Activated CD8-positive, alpha-beta T cell treated with anti-CD3 and anti-CD28 coated beads, Interleukin-2, amount 10 ng/mL, durations not matched to agents 7 days and 5 days (primary cell): ENCODE results near the gene FIS1. TPM values are rescaled to one million over a fixed set of nuclear protein-coding genes. Genes with fewer than 3 reads are reported as not detected.
"Not testable (repeated sequence)": the region's sequence is repeated elsewhere in the genome, so short reads cannot be mapped to it uniquely, and the experiment has no call there.

Experiments used
- ATAC-seq: fragments of 150-1000 bp; cut with Tn5 transposase; one replicate; pipeline ENCODE4 v1.10.0; 2021; ENCODE audit warnings: moderate library complexity
- CTCF ChIA-PET: fragments of 350-600 bp; sonication (Branson Sonifier 250); formaldehyde crosslinking; loops from one replicate; lab custom pipeline; 2021; ENCODE audit warnings: antibody characterized with exemption; lab: Charles Lee
- POLR2A ChIA-PET: fragments of 350-600 bp; sonication (Branson Sonifier 250); formaldehyde crosslinking; loops from one replicate; lab custom pipeline; 2021; ENCODE audit warnings: antibody characterized with exemption; lab: Charles Lee
- DNase-seq: peaks from one replicate; pipeline ENCODE4 v3.0.0-alpha.2; 2020
- H3K27ac Mint-ChIP-seq: one replicate; pipeline ENCODE4 v1.8.0; 2021; ENCODE audit warnings: mild to moderate bottlenecking, mixed read lengths
- H3K27me3 Mint-ChIP-seq: one replicate; pipeline ENCODE4 v1.8.0; 2021; ENCODE audit warnings: low read depth, mixed read lengths
- H3K36me3 Mint-ChIP-seq: one replicate; pipeline ENCODE4 v1.8.0; 2021; ENCODE audit warnings: low read depth, mixed read lengths
- H3K4me1 Mint-ChIP-seq: one replicate; pipeline ENCODE4 v1.8.0; 2021; ENCODE audit warnings: low read depth, mixed read lengths
- H3K4me3 Mint-ChIP-seq: one replicate; pipeline ENCODE4 v1.8.0; 2021; ENCODE audit warnings: mild to moderate bottlenecking, mixed read lengths
- H3K9me3 Mint-ChIP-seq: one replicate; pipeline ENCODE4 v1.8.0; 2022; ENCODE audit warnings: mixed read lengths; ENCODE audit not compliant: insufficient read depth
- total RNA-seq, 2 experiments: library from RNA; stranded (reverse); gene quantifications; one replicate each; pipeline ENCODE4 v1.2.3, GENCODE V29; 2021

Gene FIS1
- total RNA-seq = 100 to 1,000 TPM; 103 to 108 TPM

GRCh38 chr7:101244375-101245146 is at the start of gene FIS1:
FIS1 (minus strand) TSS chr7:101245081; CDS start chr7:101245004, 77 bp downstream.
- peak within 1 kb of the TSS; percentile 93 for H3K4me3 Mint-ChIP-seq
- ATAC-seq (peak; percentile 96), DNase-seq (peak; percentile 95)
- POLR2A ChIA-PET = interaction anchor here (0.9 to 2.5 kb wide), 6 partner anchors 7 to 80 kb away, joined by 3 to 20 read pairs (median 4); partner anchors contain the start of genes IFT22, PLOD3 and ZNHIT1
- CTCF ChIA-PET = interaction anchor here (1.0 to 4.6 kb wide), 14 partner anchors 9 to 355 kb away, joined by 3 to 64 read pairs (median 6); partner anchors contain the start of genes ACHE, PLOD3, UFSP1 and ZNHIT1
- H3K4me1 Mint-ChIP-seq = peaks cover 33% of the 10 kb centered on the region
- peaks cover 30% of the 10 kb centered on the region for H3K36me3 Mint-ChIP-seq
- peak within 1 kb of the TSS; percentile 97 for H3K27ac Mint-ChIP-seq
- H3K9me3 Mint-ChIP-seq = no peaks in the 10 kb centered on the region
- H3K27me3 Mint-ChIP-seq = no peaks in the 10 kb centered on the region

DNA sequence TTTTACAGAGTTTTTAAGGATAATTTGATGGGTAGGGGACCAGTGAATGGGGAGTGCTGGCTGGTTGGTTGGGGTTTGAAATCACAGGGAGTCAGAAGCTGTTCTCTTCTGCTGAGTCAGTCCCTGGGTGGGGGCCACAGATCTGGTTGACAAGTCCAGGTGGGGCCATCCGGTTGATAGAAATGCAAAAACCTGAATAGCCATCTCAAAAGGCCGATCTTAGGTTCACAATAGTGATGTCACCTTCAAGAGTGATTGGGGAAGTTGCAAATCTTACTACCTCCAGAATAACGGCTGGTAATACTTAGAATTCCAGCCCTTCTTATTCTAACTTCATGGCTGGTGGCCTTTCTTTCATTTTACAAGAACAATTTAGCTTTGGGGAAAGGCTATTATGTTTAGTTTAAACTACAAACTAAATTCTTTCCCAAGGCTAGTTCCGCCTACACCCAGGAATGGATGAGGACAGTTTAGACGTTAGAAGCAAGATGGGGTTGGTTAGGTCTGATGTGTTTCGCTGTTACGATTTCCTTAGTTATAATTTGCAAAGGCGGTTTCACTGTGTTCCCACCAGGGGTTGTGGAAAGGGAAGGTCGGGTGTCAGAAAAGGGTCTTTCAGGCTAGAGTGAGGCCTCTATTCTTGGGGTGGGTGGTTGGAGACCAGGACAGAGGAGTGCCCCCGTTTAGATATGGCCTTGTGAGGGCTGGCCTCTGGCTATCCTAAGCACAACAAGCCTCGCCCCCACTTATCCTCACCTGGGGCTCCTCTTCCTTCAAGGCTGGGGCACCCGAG is 49.4 kb upstream of the FIS1 start:
- no peak for ATAC-seq
- Mint-ChIP-seq H3K36me3 (no peaks in the 10 kb centered on the region), H3K4me1 (peaks cover 8% of the 10 kb centered on the region), H3K27ac (no peak overlapping the region), H3K9me3 (no peaks in the 10 kb centered on the region), H3K27me3 (peaks cover 22% of the 10 kb centered on the region), H3K4me3 (no peak overlapping the region)
- DNase-seq = no peak
- ChIA-PET CTCF (interaction anchor here (5.5 kb wide), 1 partner anchor 13 kb away, joined by 48 read pairs; no protein-coding TSS in a partner anchor), POLR2A (no interaction called here)

DNA sequence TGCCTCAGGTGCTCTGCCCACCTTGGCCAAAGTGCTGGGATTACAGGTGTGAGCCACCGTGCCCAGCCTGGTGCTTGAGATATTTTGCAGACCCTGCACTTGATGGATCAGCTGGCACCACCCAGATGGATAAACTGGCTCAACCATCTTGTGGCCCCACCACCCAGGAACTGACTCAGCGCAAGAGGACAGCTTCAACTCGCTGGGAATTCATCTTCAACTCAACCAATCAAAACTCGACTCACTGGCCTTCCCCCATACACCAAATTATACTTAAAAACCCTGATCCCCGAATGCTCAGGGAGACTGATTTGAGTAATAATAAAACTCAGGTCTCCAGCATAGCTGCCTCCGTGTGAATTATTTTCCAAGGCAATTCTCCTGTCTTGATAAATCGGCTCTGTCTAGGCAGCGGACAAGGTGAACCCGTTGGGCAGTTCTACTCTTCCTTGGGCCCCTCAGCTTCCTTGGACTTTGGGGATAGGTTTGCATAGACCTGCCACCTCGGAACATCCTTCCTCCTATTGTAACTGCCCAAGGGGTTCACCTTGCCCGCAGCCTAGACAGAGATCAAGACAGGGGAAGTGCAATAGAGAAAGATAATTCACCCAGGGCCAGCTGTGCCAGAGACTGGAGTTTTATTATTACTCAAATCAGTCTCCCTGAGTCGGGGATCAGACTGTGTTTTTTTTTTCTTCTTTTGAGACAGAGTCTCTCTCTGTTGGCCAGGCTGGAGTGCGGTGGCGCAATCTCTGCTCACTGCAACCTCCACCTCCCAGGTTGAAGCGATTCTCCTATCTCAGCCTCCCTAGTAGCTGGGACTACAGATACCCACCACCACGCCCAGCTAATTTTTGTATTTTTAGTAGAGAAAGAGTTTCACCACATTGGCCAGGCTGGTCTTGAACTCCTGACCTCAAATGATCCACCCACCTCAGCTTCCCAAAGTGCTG is 48.5 kb upstream of the FIS1 start:
- H3K4me3 Mint-ChIP-seq, H3K36me3 Mint-ChIP-seq, H3K4me1 Mint-ChIP-seq, H3K9me3 Mint-ChIP-seq, H3K27ac Mint-ChIP-seq, DNase-seq, POLR2A ChIA-PET, ATAC-seq: not testable (repeated sequence)
- CTCF ChIA-PET = interaction anchor here (1.0 to 5.5 kb wide), 4 partner anchors 8 to 22 kb away, joined by 3 to 48 read pairs (median 11); no protein-coding TSS in a partner anchor
- H3K27me3 Mint-ChIP-seq = peaks cover 20% of the 10 kb centered on the region

GRCh38 chr7:101292566-101292965 is 47.7 kb upstream of the FIS1 start:
- DNase-seq, H3K27ac Mint-ChIP-seq, POLR2A ChIA-PET, H3K9me3 Mint-ChIP-seq, H3K4me3 Mint-ChIP-seq, ATAC-seq, H3K4me1 Mint-ChIP-seq, H3K36me3 Mint-ChIP-seq: not testable (repeated sequence)
- CTCF ChIA-PET = interaction anchor here (1.0 to 5.5 kb wide), 4 partner anchors 9 to 23 kb away, joined by 3 to 48 read pairs (median 11); no protein-coding TSS in a partner anchor
- H3K27me3 Mint-ChIP-seq = peaks cover 16% of the 10 kb centered on the region

DNA sequence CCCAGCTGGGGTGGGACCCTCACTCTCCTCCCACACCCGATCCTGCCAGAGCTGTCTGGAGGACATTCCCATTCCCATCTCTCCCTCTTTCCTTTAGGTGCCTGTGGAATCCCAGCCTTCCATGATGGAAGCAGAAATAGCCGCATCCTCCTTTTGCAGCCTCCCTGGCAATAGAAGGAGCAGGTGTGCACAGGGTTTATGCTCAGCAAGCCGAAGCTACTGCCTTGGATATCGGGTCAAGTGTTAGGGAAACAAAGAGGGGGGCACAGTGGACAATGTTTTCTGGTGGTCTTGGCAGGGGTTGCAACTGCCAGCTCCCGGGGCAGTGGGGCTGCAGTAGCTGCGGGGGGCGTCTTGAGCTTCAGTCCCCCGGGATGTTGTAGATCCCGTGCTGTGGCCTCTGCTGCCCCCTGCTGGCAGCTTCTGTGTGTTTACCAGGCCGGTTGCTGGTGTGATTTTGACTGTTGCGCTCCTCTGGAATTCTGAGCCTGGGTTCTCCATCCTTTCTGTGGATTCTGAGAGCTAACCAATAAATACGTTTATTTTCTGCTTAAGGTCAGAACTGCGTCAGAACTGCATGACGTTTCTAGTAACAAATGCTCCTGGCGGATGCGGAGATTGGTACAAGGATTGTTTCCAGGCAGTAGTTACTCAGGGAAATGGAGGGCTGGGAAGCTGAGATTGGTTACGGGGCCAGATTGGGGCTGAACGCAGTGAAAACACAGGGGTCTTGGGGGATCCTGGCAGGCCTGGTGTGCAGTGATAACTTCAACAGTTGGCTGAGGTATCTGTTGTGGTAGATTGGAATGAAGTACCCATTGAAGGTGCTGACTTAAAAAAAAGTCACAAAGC is 45.5 kb upstream of the FIS1 start:
- DNase-seq (peak; percentile 72), ATAC-seq (peak; percentile 81)
- CTCF ChIA-PET = interaction anchor here (0.8 to 5.5 kb wide), 22 partner anchors 10 to 1314 kb away, joined by 3 to 48 read pairs (median 4); partner anchors contain the start of genes AZGP1, FIS1, PLOD3 and TRIM56
- Mint-ChIP-seq H3K27me3 (peaks cover 20% of the 10 kb centered on the region), H3K4me1 (peaks cover 18% of the 10 kb centered on the region)
- H3K9me3 Mint-ChIP-seq, POLR2A ChIA-PET, H3K27ac Mint-ChIP-seq, H3K4me3 Mint-ChIP-seq, H3K36me3 Mint-ChIP-seq: not testable (repeated sequence)

- H3K27ac Mint-ChIP-seq, H3K4me3 Mint-ChIP-seq, H3K36me3 Mint-ChIP-seq, H3K9me3 Mint-ChIP-seq, POLR2A ChIA-PET, DNase-seq: not testable (repeated sequence)
- Mint-ChIP-seq H3K4me1 (peaks cover 18% of the 10 kb centered on the region), H3K27me3 (peaks cover 20% of the 10 kb centered on the region)
- peak; percentile 34 for ATAC-seq
- CTCF ChIA-PET = interaction anchor here (0.9 to 5.5 kb wide), 12 partner anchors 9 to 145 kb away, joined by 3 to 48 read pairs (median 4); partner anchors contain the start of gene PLOD3
Observed at GRCh38 chr7:101289687-101290086, 44.8 kb upstream of the FIS1 start.

GRCh38 chr7:101288439-101288838 is 43.6 kb upstream of the FIS1 start:
- DNase-seq (no peak), ATAC-seq (no peak)
- Mint-ChIP-seq H3K4me1 (peaks cover 18% of the 10 kb centered on the region), H3K4me3 (no peak overlapping the region), H3K27me3 (peaks cover 13% of the 10 kb centered on the region), H3K27ac (no peak overlapping the region), H3K36me3 (no peaks in the 10 kb centered on the region), H3K9me3 (no peaks in the 10 kb centered on the region)
- CTCF ChIA-PET = interaction anchor here (1.0 to 1.1 kb wide), 2 partner anchors 15 to 71 kb away, joined by 3 read pairs; partner anchors contain the start of genes PLOD3 and ZNHIT1
- POLR2A ChIA-PET = no interaction called here

DNA sequence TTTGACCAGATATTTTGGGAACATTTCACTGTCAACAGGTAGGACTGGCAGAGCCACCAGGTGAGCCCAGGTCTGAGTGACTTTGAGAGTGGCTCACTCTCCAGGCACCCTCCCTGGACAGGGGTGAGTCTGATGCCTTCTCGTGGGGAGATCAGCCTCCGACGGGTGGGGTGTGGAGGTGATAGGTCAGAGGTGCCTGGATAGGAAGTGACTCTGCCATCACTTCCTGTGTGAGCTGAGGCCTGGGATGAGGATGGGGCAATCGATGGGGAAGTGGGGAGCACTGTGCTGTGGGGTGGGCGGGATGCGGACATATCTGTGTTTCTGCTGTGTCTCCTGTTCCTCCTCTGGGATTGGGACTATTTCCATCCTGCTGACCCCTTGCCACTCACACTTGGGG is 42.2 kb upstream of the FIS1 start:
- ATAC-seq (no peak), DNase-seq (no peak)
- CTCF ChIA-PET = no interaction called here
- Mint-ChIP-seq H3K4me1 (peaks cover 24% of the 10 kb centered on the region), H3K4me3 (no peak overlapping the region), H3K27me3 (peaks cover 7% of the 10 kb centered on the region), H3K27ac (no peak overlapping the region), H3K9me3 (no peaks in the 10 kb centered on the region), H3K36me3 (no peaks in the 10 kb centered on the region)
- POLR2A ChIA-PET = no interaction called here

GRCh38 chr7:101285880-101286279 is 41.0 kb upstream of the FIS1 start:
- peaks cover 24% of the 10 kb centered on the region for H3K4me1 Mint-ChIP-seq
- H3K9me3 Mint-ChIP-seq, H3K36me3 Mint-ChIP-seq, POLR2A ChIA-PET, H3K27ac Mint-ChIP-seq, ATAC-seq, H3K4me3 Mint-ChIP-seq, H3K27me3 Mint-ChIP-seq, DNase-seq: not testable (repeated sequence)
- CTCF ChIA-PET = interaction anchor here (1.6 to 2.5 kb wide), 2 partner anchors 93 to 142 kb away, joined by 5 to 7 read pairs; no protein-coding TSS in a partner anchor

- ChIA-PET POLR2A (no interaction called here), CTCF (interaction anchor here (1.6 to 2.5 kb wide), 2 partner anchors 92 to 141 kb away, joined by 5 to 7 read pairs; no protein-coding TSS in a partner anchor)
- ATAC-seq = no peak
- Mint-ChIP-seq H3K4me1 (peaks cover 20% of the 10 kb centered on the region), H3K9me3 (no peaks in the 10 kb centered on the region), H3K27ac (no peak overlapping the region), H3K36me3 (no peaks in the 10 kb centered on the region), H3K27me3 (peaks cover 8% of the 10 kb centered on the region), H3K4me3 (no peak overlapping the region)
- DNase-seq = no peak
Observed at GRCh38 chr7:101285171-101285570, 40.3 kb upstream of the FIS1 start.
